PFSK-1 (cell line): ENCODE measurements around the gene ITGA11.

Experiments used
- FOXP2 ChIP-seq: optimal IDR thresholded peaks from 2 replicates; pipeline ENCODE3; 2011; ENCODE audit warnings: borderline replicate concordance, control low read depth, inconsistent platforms; ENCODE audit not compliant: insufficient read depth; ENCODE audit errors: extremely low read length, extremely low read depth
- POLR2AphosphoS5 ChIP-seq: IDR thresholded peaks from 2 replicates; pipeline ENCODE4 v1.6.1; 2012; ENCODE audit warnings: low read depth, mild to moderate bottlenecking, control low read depth, low read length, moderate library complexity
- SIN3A ChIP-seq: IDR thresholded peaks from 2 replicates; pipeline ENCODE4 v1.6.1; 2012; ENCODE audit warnings: mild to moderate bottlenecking, low read length, moderate library complexity, borderline replicate concordance; ENCODE audit not compliant: insufficient read depth
- TAF1 ChIP-seq: IDR thresholded peaks from 2 replicates; pipeline ENCODE4 v1.6.1; 2012; ENCODE audit warnings: low read length, control low read depth, borderline replicate concordance; ENCODE audit not compliant: insufficient read depth
- TF ChIP-seq, protein P1 (sequence below), 2 experiments: IDR thresholded peaks; 2 replicates each; pipeline versions ENCODE4 v1.6.1 to v1.8.0; 2011 to 2012; ENCODE audit warnings: low read depth in 2 of 2, low read length in 2 of 2, control low read depth in 1 of 2, inconsistent platforms in 1 of 2, mild to moderate bottlenecking in 1 of 2, moderate library complexity in 1 of 2; ENCODE audit not compliant: insufficient read depth in 1 of 2

DNA sequence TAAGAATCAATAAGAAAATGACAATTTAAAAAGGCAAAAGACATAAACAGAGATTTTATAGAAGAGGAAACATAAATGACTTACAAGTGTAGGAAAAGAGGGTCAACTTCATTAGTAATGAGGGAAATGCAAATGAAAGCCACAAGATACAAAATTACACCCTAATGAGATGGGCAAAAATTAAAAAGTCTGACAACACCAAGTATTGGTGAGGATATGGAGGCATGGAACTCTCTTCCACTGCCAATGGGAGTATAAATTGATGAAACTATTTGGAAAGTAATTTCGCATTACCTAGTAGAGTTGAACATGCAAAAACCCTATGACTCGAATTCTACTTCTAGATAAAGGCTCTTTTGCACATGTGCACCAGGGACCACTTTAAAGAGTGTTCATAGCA lies 28.2 kb upstream of the ITGA11 start:
- TF ChIP-seq FOXP2, result no peak
- TF ChIP-seq POLR2AphosphoS5, result no peak
- TF ChIP-seq, protein P1, sequence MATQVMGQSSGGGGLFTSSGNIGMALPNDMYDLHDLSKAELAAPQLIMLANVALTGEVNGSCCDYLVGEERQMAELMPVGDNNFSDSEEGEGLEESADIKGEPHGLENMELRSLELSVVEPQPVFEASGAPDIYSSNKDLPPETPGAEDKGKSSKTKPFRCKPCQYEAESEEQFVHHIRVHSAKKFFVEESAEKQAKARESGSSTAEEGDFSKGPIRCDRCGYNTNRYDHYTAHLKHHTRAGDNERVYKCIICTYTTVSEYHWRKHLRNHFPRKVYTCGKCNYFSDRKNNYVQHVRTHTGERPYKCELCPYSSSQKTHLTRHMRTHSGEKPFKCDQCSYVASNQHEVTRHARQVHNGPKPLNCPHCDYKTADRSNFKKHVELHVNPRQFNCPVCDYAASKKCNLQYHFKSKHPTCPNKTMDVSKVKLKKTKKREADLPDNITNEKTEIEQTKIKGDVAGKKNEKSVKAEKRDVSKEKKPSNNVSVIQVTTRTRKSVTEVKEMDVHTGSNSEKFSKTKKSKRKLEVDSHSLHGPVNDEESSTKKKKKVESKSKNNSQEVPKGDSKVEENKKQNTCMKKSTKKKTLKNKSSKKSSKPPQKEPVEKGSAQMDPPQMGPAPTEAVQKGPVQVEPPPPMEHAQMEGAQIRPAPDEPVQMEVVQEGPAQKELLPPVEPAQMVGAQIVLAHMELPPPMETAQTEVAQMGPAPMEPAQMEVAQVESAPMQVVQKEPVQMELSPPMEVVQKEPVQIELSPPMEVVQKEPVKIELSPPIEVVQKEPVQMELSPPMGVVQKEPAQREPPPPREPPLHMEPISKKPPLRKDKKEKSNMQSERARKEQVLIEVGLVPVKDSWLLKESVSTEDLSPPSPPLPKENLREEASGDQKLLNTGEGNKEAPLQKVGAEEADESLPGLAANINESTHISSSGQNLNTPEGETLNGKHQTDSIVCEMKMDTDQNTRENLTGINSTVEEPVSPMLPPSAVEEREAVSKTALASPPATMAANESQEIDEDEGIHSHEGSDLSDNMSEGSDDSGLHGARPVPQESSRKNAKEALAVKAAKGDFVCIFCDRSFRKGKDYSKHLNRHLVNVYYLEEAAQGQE (IDR thresholded peaks at IDR 0.05; ENCODE audit: insufficient read depth in 1 of 2, low read depth in 2 of 2, low read length in 2 of 2), result no peak
- TF ChIP-seq TAF1, result no peak
- no peak for TF ChIP-seq SIN3A
